ENCODE data around the gene PHTF2. TPM values are rescaled to one million over a fixed set of nuclear protein-coding genes. Genes with fewer than 3 reads are reported as not detected.

The PHTF2 gene
- total and polyA plus RNA-seq, 10 of the 15 experiments (the other 5 are each of a cell fraction or from before 2014, with no cell fraction given) = 12.9 to 41.8 (median 27.0) TPM

GRCh38 chr7:77765906-77766800, 32.4 kb upstream of the PHTF2 start:
- Histone ChIP-seq H3K27me3 (replicated peaks in 1 of 2; ENCODE audit: control insufficient read depth in 2 of 2, insufficient read depth in 2 of 2, low read length in 1 of 2) (no peaks in the 10 kb centered on the region), H3K9me3 (replicated peaks; ENCODE audit: control insufficient read depth, insufficient read depth, low read length) (no peaks in the 10 kb centered on the region), H3K27ac (ENCODE audit: control insufficient read depth, insufficient read depth) (no peak overlapping the region), H3K4me3 (no peak overlapping the region), H3K9ac (ENCODE audit: control insufficient read depth, insufficient read depth, low read length) (no peak overlapping the region), H3K4me2 (ENCODE audit: control insufficient read depth, insufficient read depth) (no peak overlapping the region), H4K20me1 (ENCODE audit: control insufficient read depth, insufficient read depth) (no peaks in the 10 kb centered on the region), H3K4me1 (ENCODE audit: control insufficient read depth, insufficient read depth, low read length) (no peaks in the 10 kb centered on the region), H3K36me3 (ENCODE audit: control insufficient read depth in 2 of 2, insufficient read depth in 2 of 2, low read length in 1 of 2) (peaks cover 0 to 2% of the 10 kb centered on the region in 2 experiments; a peak in 2 of 4 replicates), H2AFZ (ENCODE audit: control insufficient read depth, low read depth, low read length) (no peak overlapping the region), H3K79me2 (ENCODE audit: control insufficient read depth, insufficient read depth, low read length) (peaks cover 23% of the 10 kb centered on the region)
- in situ Hi-C loops (cut with MboI) = no loop called here
- no peak for TF ChIP-seq RELB (IDR thresholded peaks at IDR 0.05; ENCODE audit: low read depth)
- no TSS peak for BruUV-seq (replicated peaks)
- CTCF ChIA-PET = interaction anchor here (0.6 to 2.3 kb wide), 9 partner anchors 14 to 1531 kb away, joined by 3 to 14 read pairs (median 4); no protein-coding TSS in a partner anchor
- SMC1A ChIA-PET (ENCODE audit: uncharacterized antibody, unreplicated experiment) = interaction anchor here (0.9 to 2.0 kb wide), 7 partner anchors 9 to 168 kb away, joined by 3 to 6 read pairs (median 4); no protein-coding TSS in a partner anchor
- POLR2A ChIA-PET = interaction anchor here (0.5 to 0.7 kb wide), 3 partner anchors 132 to 1407 kb away, joined by 3 to 7 read pairs (median 3); no protein-coding TSS in a partner anchor
- WGBS (ENCODE audit: insufficient coverage, insufficient replicate concordance, low lambda C conversion rate, missing lambda C conversion rate) = 97% methylated on average over 4 of the region's 4 CpGs
- ATAC-seq (no peak), DNase-seq (ENCODE audit: low read depth, low spot score) (no peak), FAIRE-seq (no peak)
- intact Hi-C loops (cut with micrococcal nuclease; ENCODE audit: unreplicated experiment) = no loop called here
- RAD21 ChIA-PET (ENCODE audit: unreplicated experiment) = interaction anchor here (0.6 to 2.7 kb wide), 4 partner anchors 113 to 500 kb away, joined by 3 to 10 read pairs (median 4); no protein-coding TSS in a partner anchor
